Gastrocnemius medialis (tissue), 4 donors: ENCODE measurements around the gene PRIMA1.

Experiments
- POLR2A ChIP-seq, 2 donors: fragments of 450-650 bp; IDR thresholded peaks; one replicate each; pipeline ENCODE4 v1.6.1; 2017; ENCODE audit warnings: antibody characterized with exemption in 2 of 2, mild to moderate bottlenecking in 2 of 2, moderate library complexity in 2 of 2
- TF ChIP-seq, protein P1 (sequence below), 5 experiments: fragments of 450-650 bp in 3 of 5; fragments of 200-600 bp in 2 of 5; sonication (generic) in 2 of 5; IDR thresholded peaks in 4 of 5; conservative IDR thresholded peaks in 1 of 5; 1 replicate in 4 of 5; 2 replicates in 1 of 5; pipeline ENCODE4 v1.5.1; 2016 to 2019; ENCODE audit warnings: antibody characterized with exemption in 5 of 5, mild to moderate bottlenecking in 3 of 5, moderate library complexity in 3 of 5

DNA sequence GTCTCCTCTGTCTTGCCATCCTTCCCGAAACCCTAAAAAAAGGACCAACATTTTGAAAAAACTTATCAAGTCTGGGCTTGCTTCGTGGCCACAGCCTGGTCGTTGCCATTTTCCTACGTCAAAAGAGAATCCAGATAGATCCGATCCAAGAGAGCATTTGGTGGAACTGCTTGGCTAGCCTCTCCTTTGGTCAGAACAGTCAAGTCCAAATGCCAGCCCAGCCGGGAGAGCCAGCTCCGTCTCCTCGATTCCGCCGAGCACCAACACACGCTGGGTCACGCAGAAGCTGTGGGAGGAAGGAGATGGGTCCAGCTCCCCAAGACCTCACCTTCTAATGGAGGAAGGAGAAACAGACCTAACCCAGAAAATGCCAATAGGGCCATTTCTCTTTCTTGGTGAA is 9.3 kb upstream of the PRIMA1 start:
- no peak for TF ChIP-seq POLR2A (IDR thresholded peaks at IDR 0.05)
- TF ChIP-seq, protein P1, sequence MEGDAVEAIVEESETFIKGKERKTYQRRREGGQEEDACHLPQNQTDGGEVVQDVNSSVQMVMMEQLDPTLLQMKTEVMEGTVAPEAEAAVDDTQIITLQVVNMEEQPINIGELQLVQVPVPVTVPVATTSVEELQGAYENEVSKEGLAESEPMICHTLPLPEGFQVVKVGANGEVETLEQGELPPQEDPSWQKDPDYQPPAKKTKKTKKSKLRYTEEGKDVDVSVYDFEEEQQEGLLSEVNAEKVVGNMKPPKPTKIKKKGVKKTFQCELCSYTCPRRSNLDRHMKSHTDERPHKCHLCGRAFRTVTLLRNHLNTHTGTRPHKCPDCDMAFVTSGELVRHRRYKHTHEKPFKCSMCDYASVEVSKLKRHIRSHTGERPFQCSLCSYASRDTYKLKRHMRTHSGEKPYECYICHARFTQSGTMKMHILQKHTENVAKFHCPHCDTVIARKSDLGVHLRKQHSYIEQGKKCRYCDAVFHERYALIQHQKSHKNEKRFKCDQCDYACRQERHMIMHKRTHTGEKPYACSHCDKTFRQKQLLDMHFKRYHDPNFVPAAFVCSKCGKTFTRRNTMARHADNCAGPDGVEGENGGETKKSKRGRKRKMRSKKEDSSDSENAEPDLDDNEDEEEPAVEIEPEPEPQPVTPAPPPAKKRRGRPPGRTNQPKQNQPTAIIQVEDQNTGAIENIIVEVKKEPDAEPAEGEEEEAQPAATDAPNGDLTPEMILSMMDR (IDR thresholded peaks at IDR 0.05 in 4 of 5, conservative IDR thresholded peaks at IDR 0.05 in 1 of 5) = no peak
